ENCODE results near the gene EFCAB8.

Gene EFCAB8

GRCh38 chr20:32841174-32841573 is 17.5 kb upstream of the EFCAB8 start:
- TF ChIP-seq CTCF (IDR thresholded peaks at IDR 0.05; ENCODE audit: low read length, missing control alignments): no peak
- no peak overlapping the region for H3K4me3 ChIP-seq (replicated peaks; ENCODE audit: low read depth, low read length)
- no peak for DNase-seq (ENCODE audit: low read depth)

- DNase-seq (ENCODE audit: low read depth): no peak
- TF ChIP-seq CTCF (IDR thresholded peaks at IDR 0.05; ENCODE audit: low read length, missing control alignments): no peak
- H3K4me3 ChIP-seq (replicated peaks; ENCODE audit: low read depth, low read length): no peak overlapping the region
These were observed 17.1 kb upstream of the EFCAB8 start for GRCh38 chr20:32841632-32842031.

GRCh38 chr20:32842688-32843524 is 15.8 kb upstream of the EFCAB8 start:
- no peak overlapping the region for H3K4me3 ChIP-seq (replicated peaks; ENCODE audit: low read depth, low read length)
- DNase-seq (ENCODE audit: low read depth): no peak
- TF ChIP-seq CTCF (IDR thresholded peaks at IDR 0.05; ENCODE audit: low read length, missing control alignments): no peak

GRCh38 chr20:32845786-32846185 is 12.9 kb upstream of the EFCAB8 start:
- no peak for DNase-seq (ENCODE audit: low read depth)
- no peak overlapping the region for H3K4me3 ChIP-seq (replicated peaks; ENCODE audit: low read depth, low read length)
- TF ChIP-seq CTCF (IDR thresholded peaks at IDR 0.05; ENCODE audit: low read length, missing control alignments): no peak

- no peak overlapping the region for H3K4me3 ChIP-seq (replicated peaks; ENCODE audit: low read depth, low read length)
- no peak for TF ChIP-seq CTCF (IDR thresholded peaks at IDR 0.05; ENCODE audit: low read length, missing control alignments)
- DNase-seq (ENCODE audit: low read depth): no peak
These were observed 11.9 kb upstream of the EFCAB8 start for GRCh38 chr20:32846852-32847251.

- H3K4me3 ChIP-seq (replicated peaks; ENCODE audit: low read depth, low read length): no peak overlapping the region
- no peak for DNase-seq (ENCODE audit: low read depth)
- no peak for TF ChIP-seq CTCF (IDR thresholded peaks at IDR 0.05; ENCODE audit: low read length, missing control alignments)
These were observed 10.8 kb upstream of the EFCAB8 start for GRCh38 chr20:32847964-32848363.

- no peak for DNase-seq (ENCODE audit: low read depth)
- no peak overlapping the region for H3K4me3 ChIP-seq (replicated peaks; ENCODE audit: low read depth, low read length)
- no peak for TF ChIP-seq CTCF (IDR thresholded peaks at IDR 0.05; ENCODE audit: low read length, missing control alignments)
These were observed 9.9 kb upstream of the EFCAB8 start for GRCh38 chr20:32848846-32849245.

Data from fibroblast of pulmonary artery (primary cell).